PFSK-1 (cell line): Measurements from ENCODE around the gene RUBCN.

Experiments used
- FOXP2 ChIP-seq: optimal IDR thresholded peaks from 2 replicates; pipeline ENCODE3; 2011; ENCODE audit warnings: borderline replicate concordance, control low read depth, inconsistent platforms; ENCODE audit not compliant: insufficient read depth; ENCODE audit errors: extremely low read length, extremely low read depth
- POLR2AphosphoS5 ChIP-seq: IDR thresholded peaks from 2 replicates; pipeline ENCODE4 v1.6.1; 2012; ENCODE audit warnings: low read depth, mild to moderate bottlenecking, control low read depth, low read length, moderate library complexity
- TAF1 ChIP-seq: IDR thresholded peaks from 2 replicates; pipeline ENCODE4 v1.6.1; 2012; ENCODE audit warnings: low read length, control low read depth, borderline replicate concordance; ENCODE audit not compliant: insufficient read depth

- TF ChIP-seq TAF1 (no peak), FOXP2 (no peak), POLR2AphosphoS5 (peak; percentile 65)
Measured at GRCh38 chr3:197749601-197750395, 13.1 kb upstream of the RUBCN start, which contains the start of gene FYTTD1.
